OCI-LY3 (cell line): ENCODE data around the gene NKAIN2.

Experiments
- EZH2phosphoT487 ChIP-seq: fragments of 200-600 bp; shearing (Covaris generic); IDR thresholded peaks from 2 replicates; pipeline ENCODE4 v1.6.1; 2018; ENCODE audit warnings: antibody characterized with exemption, mixed run types, low read depth
- TF ChIP-seq, protein P1 (sequence below): fragments of 200-600, 300-600 bp; sonication (generic); IDR thresholded peaks from 2 replicates; pipeline ENCODE4 v1.5.1; 2014; ENCODE audit warnings: antibody characterized with exemption, low read length, low read depth

DNA sequence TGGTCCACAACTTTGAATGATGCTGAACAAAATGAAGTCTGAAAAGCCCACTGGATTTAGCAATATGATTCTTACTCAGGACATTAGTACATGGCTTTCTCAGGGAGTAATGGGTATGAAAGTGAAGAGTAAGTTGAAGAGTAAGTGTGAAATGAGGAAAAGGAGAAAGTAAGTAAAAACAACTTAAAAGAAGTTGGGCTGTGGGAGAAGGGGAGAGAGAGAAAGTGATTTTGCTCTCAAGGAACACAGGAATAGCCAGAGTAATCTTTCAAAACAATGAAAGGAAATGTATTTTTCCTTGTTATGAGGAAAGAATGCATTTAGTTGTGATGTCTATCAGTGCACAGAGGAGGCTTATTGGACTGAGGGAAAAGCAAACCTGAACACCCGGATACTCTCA, 39.8 kb upstream of the NKAIN2 start:
- TF ChIP-seq, protein P1, sequence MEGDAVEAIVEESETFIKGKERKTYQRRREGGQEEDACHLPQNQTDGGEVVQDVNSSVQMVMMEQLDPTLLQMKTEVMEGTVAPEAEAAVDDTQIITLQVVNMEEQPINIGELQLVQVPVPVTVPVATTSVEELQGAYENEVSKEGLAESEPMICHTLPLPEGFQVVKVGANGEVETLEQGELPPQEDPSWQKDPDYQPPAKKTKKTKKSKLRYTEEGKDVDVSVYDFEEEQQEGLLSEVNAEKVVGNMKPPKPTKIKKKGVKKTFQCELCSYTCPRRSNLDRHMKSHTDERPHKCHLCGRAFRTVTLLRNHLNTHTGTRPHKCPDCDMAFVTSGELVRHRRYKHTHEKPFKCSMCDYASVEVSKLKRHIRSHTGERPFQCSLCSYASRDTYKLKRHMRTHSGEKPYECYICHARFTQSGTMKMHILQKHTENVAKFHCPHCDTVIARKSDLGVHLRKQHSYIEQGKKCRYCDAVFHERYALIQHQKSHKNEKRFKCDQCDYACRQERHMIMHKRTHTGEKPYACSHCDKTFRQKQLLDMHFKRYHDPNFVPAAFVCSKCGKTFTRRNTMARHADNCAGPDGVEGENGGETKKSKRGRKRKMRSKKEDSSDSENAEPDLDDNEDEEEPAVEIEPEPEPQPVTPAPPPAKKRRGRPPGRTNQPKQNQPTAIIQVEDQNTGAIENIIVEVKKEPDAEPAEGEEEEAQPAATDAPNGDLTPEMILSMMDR: no peak
- TF ChIP-seq EZH2phosphoT487: no peak
